ENCODE data around the gene CNPPD1. TPM values are rescaled to one million over a fixed set of nuclear protein-coding genes. Genes with fewer than 3 reads are reported as not detected.
"Not testable (repeated sequence)": the region's sequence is repeated elsewhere in the genome, so short reads cannot be mapped to it uniquely, and the experiment has no call there.

The CNPPD1 gene
- polyA plus RNA-seq, 4 donors: 54.6 to 86.7 (median 72.2) TPM

DNA sequence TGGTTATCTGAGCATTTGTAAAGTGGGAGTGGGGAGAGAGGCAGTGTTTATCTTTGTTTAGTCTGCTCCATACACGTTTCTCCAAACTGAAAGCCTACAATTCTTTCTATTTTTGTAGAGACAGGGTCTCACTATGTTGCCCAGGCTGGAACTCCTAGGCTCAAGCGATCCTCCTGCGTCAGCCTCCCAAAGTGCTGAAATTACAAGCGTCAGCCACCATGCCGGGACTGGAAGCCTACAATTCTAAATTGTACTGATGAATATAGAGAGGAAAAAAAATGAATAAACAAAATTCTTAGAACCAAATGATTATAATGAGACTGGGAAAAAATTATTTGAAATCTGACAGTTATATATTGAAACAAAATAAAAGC is 28.4 kb upstream of the CNPPD1 start:
- peaks cover 0 to 18% (median 0%) of the 10 kb centered on the region in 3 donors for H3K4me1 ChIP-seq (ENCODE audit: control insufficient read depth in 3 of 3, insufficient read depth in 2 of 3, low read depth in 1 of 3, low read length in 2 of 3)
- H3K9me3 ChIP-seq (ENCODE audit: control insufficient read depth in 2 of 2, insufficient read depth in 1 of 2, low read depth in 1 of 2, low read length in 1 of 2): no peaks in the 10 kb centered on the region
- H3K27me3 ChIP-seq (ENCODE audit: control insufficient read depth in 3 of 3, insufficient read depth in 3 of 3, low read length in 3 of 3): no peaks in the 10 kb centered on the region
- WGBS, 3 donors: 87 to 92% (median 88%) methylated on average over 5 of the region's 5 CpGs
- no peak for FAIRE-seq
- H3K36me3 ChIP-seq (ENCODE audit: control insufficient read depth in 3 of 3, insufficient read depth in 2 of 3, low read depth in 1 of 3, low read length in 3 of 3): peaks cover 4 to 28% (median 9%) of the 10 kb centered on the region in 3 donors
- no peak overlapping the region for H3K27ac ChIP-seq (ENCODE audit: low read depth in 1 of 3, low read length in 2 of 3)
- H3K4me3 ChIP-seq (ENCODE audit: low read depth in 1 of 3, low read length in 3 of 3): no peak overlapping the region
- no peak for DNase-seq

DNA sequence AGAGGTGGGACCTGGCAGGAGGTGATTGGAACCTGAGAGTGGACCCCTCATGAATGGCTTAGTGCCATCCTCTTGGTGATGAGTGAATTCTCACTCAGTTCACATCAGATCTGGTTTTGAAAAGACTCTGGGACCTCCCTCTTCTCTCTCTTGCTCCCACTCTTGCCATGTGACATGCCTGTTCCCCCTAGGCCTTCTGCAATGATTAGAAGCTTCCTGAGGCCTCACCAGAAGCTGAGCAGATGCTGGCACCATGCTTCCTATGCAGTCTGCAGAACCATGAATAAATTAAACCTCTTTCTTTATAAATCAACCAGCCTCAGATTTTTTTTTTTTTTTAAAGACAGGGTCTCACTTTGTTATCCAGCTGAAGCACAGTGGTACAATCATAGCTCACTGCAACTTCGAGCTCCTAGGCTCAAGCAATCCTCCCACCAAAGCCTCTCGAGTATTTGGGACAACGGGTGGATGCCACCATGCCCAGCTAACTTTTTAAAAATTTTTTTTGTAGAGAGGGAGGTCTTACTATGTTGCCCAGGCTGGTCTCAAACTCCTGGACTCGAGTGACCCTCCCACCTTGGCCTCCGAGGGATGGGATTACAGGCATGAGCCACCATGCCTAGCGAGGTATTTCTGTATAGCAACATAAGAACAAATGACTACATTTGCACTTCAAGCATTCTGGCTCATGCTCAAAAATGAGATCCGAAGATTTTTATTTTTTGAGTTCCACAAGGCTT is 27.9 kb upstream of the CNPPD1 start:
- no peak overlapping the region for H3K27ac ChIP-seq (ENCODE audit: low read depth in 1 of 3, low read length in 2 of 3)
- H3K9me3 ChIP-seq (ENCODE audit: control insufficient read depth in 2 of 2, insufficient read depth in 1 of 2, low read depth in 1 of 2, low read length in 1 of 2): no peaks in the 10 kb centered on the region
- no peak for DNase-seq
- peaks cover 4 to 22% (median 7%) of the 10 kb centered on the region in 3 donors for H3K36me3 ChIP-seq (ENCODE audit: control insufficient read depth in 3 of 3, insufficient read depth in 2 of 3, low read depth in 1 of 3, low read length in 3 of 3)
- H3K4me3 ChIP-seq (ENCODE audit: low read depth in 1 of 3, low read length in 3 of 3): no peak overlapping the region
- H3K4me1 ChIP-seq (ENCODE audit: control insufficient read depth in 3 of 3, insufficient read depth in 2 of 3, low read depth in 1 of 3, low read length in 2 of 3): peaks cover 0 to 18% (median 0%) of the 10 kb centered on the region in 3 donors
- WGBS, 3 donors: 89 to 94% (median 93%) methylated on average over 7 of the region's 7 CpGs
- no peak for FAIRE-seq
- no peaks in the 10 kb centered on the region for H3K27me3 ChIP-seq (ENCODE audit: control insufficient read depth in 3 of 3, insufficient read depth in 3 of 3, low read length in 3 of 3)

DNA sequence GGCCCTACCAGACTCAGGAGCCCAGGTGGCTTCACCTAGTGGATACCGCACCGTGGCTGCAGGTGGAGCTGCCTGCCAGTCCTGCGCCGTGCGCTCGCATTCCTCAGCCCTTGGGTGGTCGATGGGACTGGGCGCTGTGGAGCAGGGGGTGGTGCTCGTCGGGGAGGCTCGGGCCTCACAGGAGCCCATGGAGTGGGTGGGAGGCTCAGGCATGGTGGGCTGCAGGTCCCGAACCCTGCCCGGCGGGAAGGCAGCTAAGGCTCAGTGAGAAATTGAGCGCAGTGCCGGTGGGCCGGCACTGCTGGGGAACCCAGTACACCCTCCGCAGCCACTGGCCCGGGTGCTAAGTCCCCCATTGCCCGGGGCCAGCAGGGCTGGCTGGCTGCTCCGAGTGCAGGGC is 24.6 kb upstream of the CNPPD1 start:
- not testable (repeated sequence) for H3K36me3 ChIP-seq (ENCODE audit: control insufficient read depth in 3 of 3, insufficient read depth in 2 of 3, low read depth in 1 of 3, low read length in 3 of 3); H3K9me3 ChIP-seq (ENCODE audit: control insufficient read depth in 2 of 2, insufficient read depth in 1 of 2, low read depth in 1 of 2, low read length in 1 of 2); H3K4me1 ChIP-seq (ENCODE audit: control insufficient read depth in 3 of 3, insufficient read depth in 2 of 3, low read depth in 1 of 3, low read length in 2 of 3); H3K27ac ChIP-seq (ENCODE audit: low read depth in 1 of 3, low read length in 2 of 3); H3K4me3 ChIP-seq (ENCODE audit: low read depth in 1 of 3, low read length in 3 of 3); H3K27me3 ChIP-seq (ENCODE audit: control insufficient read depth in 3 of 3, insufficient read depth in 3 of 3, low read length in 3 of 3); DNase-seq; FAIRE-seq
- 89 to 93% (median 90%) methylated on average over 14 to 21 of the region's 21 CpGs for WGBS, 3 donors

DNA sequence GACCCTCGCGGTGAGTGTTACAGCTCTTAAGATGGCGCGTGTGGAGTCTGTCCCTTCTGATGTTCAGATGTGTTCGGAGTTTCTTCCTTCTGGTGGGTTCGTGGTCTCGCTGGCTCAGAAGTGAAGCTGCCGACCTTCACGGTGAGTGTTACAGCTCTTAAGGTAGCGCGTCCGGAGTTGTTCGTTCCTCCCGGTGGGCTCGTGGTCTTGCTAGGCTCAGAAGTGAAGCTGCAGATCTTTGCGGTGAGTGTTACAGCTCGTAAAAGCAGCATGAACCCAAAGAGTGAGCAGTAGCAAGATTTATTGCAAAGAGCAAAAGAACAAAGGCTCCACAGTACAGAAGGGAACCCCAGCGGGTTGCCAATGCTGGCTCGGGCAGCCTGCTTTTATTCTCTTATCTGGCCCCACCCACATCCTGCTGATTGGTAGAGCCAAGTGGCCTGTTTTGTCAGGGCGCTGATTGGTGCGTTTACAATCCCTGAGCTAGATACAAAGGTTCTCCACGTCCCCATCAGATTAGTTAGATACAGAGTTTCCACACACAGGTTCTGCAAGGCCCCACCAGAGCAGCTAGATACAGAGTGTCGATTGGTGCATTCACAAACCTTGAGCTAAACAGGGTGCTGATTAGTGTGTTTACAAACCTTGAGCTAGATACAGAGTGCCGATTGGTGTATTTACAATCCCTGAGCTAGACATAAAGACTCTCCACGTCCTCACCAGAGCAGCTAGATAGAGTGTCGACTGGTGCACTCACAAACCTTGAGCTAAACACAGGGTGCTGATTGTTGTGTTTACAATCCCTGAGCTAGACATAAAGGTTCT is 24.0 kb upstream of the CNPPD1 start:
- FAIRE-seq; H3K27me3 ChIP-seq (ENCODE audit: control insufficient read depth in 3 of 3, insufficient read depth in 3 of 3, low read length in 3 of 3); H3K9me3 ChIP-seq (ENCODE audit: control insufficient read depth in 2 of 2, insufficient read depth in 1 of 2, low read depth in 1 of 2, low read length in 1 of 2); H3K27ac ChIP-seq (ENCODE audit: low read depth in 1 of 3, low read length in 2 of 3); DNase-seq; H3K36me3 ChIP-seq (ENCODE audit: control insufficient read depth in 3 of 3, insufficient read depth in 2 of 3, low read depth in 1 of 3, low read length in 3 of 3); H3K4me3 ChIP-seq (ENCODE audit: low read depth in 1 of 3, low read length in 3 of 3); H3K4me1 ChIP-seq (ENCODE audit: control insufficient read depth in 3 of 3, insufficient read depth in 2 of 3, low read depth in 1 of 3, low read length in 2 of 3): not testable (repeated sequence)
- 68 to 77% (median 71%) methylated on average over 24 to 25 of the region's 26 CpGs for WGBS, 3 donors

DNA sequence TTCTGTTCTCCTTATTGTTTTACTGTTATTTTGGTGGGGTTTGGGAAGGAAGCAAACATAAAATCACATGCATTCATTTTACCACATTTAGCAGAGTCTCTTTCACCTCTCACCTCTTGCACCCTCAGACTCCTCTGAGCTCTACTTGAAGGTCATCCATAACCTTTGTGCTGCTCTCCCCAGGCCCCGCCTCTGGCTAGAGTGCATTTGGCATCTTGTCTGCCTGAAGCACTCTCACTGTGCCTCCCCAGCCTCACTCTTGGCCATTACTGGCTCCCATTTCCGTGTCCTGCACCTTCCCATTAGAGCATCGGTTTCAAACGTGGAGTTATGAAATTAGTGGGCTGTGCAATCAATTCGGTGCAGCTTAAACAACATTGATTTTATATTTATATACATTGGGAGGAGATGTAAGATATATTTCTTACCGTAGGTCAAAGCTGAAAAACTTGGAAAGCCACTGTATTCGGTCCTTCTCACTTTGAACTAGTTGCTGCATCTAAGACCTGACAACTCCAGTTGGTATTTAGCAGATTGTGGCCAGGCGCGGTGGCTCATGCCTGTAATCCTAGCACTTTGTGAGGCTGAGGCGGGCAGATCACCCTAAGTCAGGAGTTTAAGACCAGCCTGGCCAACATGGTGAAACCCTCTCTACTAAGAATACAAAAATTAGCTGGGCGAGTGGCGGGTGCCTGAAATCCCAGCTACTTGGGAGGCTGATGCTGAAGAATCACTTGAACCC is 22.9 kb upstream of the CNPPD1 start:
- no peak for FAIRE-seq
- no peak for DNase-seq
- WGBS, 3 donors: 74 to 83% (median 78%) methylated on average over 12 of the region's 12 CpGs

DNA sequence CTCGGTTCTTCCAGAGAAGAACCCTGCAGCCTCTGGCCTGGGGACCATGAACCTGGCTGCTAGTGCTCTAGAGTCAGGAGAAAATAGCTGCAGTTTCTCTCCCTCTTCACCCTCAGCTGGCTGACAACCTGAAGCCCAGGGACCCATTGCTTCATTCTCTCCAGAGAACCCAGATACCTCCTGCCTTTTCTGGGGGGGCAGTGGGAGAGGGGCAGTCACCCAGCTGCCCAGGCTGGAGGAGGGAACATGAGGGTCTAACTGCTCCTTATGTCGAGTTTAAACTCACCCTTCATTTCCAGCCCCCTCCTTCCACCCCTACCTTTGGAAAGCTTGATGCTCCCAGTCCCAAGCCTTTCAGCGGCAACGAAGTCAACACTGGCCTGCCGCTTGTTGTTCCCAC is 22.2 kb upstream of the CNPPD1 start:
- H3K4me1 ChIP-seq (ENCODE audit: control insufficient read depth in 3 of 3, insufficient read depth in 2 of 3, low read depth in 1 of 3, low read length in 2 of 3): no peaks in the 10 kb centered on the region
- no peaks in the 10 kb centered on the region for H3K36me3 ChIP-seq (ENCODE audit: control insufficient read depth in 3 of 3, insufficient read depth in 2 of 3, low read depth in 1 of 3, low read length in 3 of 3)
- peaks cover 0 to 6% (median 4%) of the 10 kb centered on the region in 3 donors for H3K27me3 ChIP-seq (ENCODE audit: control insufficient read depth in 3 of 3, insufficient read depth in 3 of 3, low read length in 3 of 3)
- WGBS, 3 donors: 75 to 87% (median 85%) methylated on average over 5 of the region's 5 CpGs
- FAIRE-seq (no peak), DNase-seq (no peak)
- no peak overlapping the region for H3K4me3 ChIP-seq (ENCODE audit: low read depth in 1 of 3, low read length in 3 of 3)
- H3K27ac ChIP-seq (ENCODE audit: low read depth in 1 of 3, low read length in 2 of 3): no peak overlapping the region
- no peaks in the 10 kb centered on the region for H3K9me3 ChIP-seq (ENCODE audit: control insufficient read depth in 2 of 2, insufficient read depth in 1 of 2, low read depth in 1 of 2, low read length in 1 of 2)

More for the DNA sequence above, 22.9 kb upstream of the CNPPD1 start:
- Histone ChIP-seq H3K9me3 (ENCODE audit: control insufficient read depth in 2 of 2, insufficient read depth in 1 of 2, low read depth in 1 of 2, low read length in 1 of 2) (no peaks in the 10 kb centered on the region), H3K4me1 (ENCODE audit: control insufficient read depth in 3 of 3, insufficient read depth in 2 of 3, low read depth in 1 of 3, low read length in 2 of 3) (no peaks in the 10 kb centered on the region), H3K27ac (ENCODE audit: low read depth in 1 of 3, low read length in 2 of 3) (no peak overlapping the region), H3K27me3 (ENCODE audit: control insufficient read depth in 3 of 3, insufficient read depth in 3 of 3, low read length in 3 of 3) (peaks cover 0 to 6% (median 4%) of the 10 kb centered on the region in 3 donors), H3K4me3 (ENCODE audit: low read depth in 1 of 3, low read length in 3 of 3) (no peak overlapping the region), H3K36me3 (ENCODE audit: control insufficient read depth in 3 of 3, insufficient read depth in 2 of 3, low read depth in 1 of 3, low read length in 3 of 3) (no peaks in the 10 kb centered on the region)

DNA sequence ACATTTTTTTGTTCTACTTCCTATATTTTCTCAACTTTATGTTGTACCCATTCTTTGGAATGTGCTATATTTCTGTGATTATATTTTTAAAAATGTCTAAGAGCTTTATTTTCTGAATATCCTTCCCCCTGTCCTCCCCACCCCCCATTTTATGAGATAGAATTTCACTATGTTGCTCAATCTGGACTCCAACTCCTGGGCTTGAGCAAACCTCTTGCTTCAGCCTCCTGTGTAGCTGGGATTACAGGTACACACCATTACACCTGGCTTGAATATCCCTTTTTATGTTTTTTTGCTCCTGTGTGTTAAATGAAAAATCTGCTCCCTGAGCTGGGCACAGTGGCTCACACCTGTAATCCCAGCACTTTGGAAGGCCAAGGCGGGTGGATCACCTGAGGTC is 20.7 kb upstream of the CNPPD1 start:
- H3K4me3 ChIP-seq (ENCODE audit: low read depth in 1 of 3, low read length in 3 of 3): no peak overlapping the region
- DNase-seq: no peak
- FAIRE-seq: no peak
- no peaks in the 10 kb centered on the region for H3K36me3 ChIP-seq (ENCODE audit: control insufficient read depth in 3 of 3, insufficient read depth in 2 of 3, low read depth in 1 of 3, low read length in 3 of 3)
- H3K4me1 ChIP-seq (ENCODE audit: control insufficient read depth in 3 of 3, insufficient read depth in 2 of 3, low read depth in 1 of 3, low read length in 2 of 3): no peaks in the 10 kb centered on the region
- WGBS, 3 donors: 92 to 100% (median 100%) methylated on average over 1 of the region's 1 CpG
- H3K27ac ChIP-seq (ENCODE audit: low read depth in 1 of 3, low read length in 2 of 3): no peak overlapping the region
- H3K9me3 ChIP-seq (ENCODE audit: control insufficient read depth in 2 of 2, insufficient read depth in 1 of 2, low read depth in 1 of 2, low read length in 1 of 2): no peaks in the 10 kb centered on the region
- H3K27me3 ChIP-seq (ENCODE audit: control insufficient read depth in 3 of 3, insufficient read depth in 3 of 3, low read length in 3 of 3): peaks cover 0 to 6% (median 4%) of the 10 kb centered on the region in 3 donors

DNA sequence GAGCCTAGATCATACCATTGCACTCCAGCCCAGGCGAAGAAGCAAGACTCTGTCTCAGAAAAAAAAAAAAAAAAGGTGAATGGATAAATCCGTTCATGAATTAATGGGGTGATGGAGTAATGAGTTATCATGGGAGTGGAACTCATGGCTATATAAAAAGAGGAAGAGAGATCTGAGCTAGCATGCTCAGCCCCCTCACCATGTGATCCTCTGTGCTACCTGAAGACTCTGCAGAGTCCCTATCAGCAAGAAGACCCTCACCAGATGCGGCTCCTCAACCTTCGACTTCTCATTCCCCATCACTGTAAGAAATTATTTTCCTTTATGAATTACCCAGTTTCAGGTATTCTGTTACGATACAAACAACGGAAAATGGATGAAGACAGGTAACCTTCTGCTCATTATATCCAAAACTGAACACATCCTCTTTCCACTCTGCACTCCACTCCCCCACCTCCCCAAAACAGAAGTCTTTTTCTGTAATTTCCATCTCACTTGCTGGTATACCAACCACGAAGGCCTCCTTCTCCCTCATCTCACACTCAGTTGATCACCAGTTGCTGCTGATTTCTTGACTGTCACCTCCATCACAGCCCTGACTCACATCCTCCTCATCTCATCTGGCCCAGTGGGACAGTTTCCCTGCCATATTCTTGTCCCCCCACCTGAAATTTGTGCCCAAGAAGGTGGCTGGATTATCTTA is 10.2 kb upstream of the CNPPD1 start:
- peaks cover 10 to 19% (median 14%) of the 10 kb centered on the region in 3 donors for H3K36me3 ChIP-seq (ENCODE audit: control insufficient read depth in 3 of 3, insufficient read depth in 2 of 3, low read depth in 1 of 3, low read length in 3 of 3)
- DNase-seq (no peak), FAIRE-seq (no peak)
- H3K4me1 ChIP-seq (ENCODE audit: control insufficient read depth in 3 of 3, insufficient read depth in 2 of 3, low read depth in 1 of 3, low read length in 2 of 3): no peaks in the 10 kb centered on the region
- no peak overlapping the region for H3K27ac ChIP-seq (ENCODE audit: low read depth in 1 of 3, low read length in 2 of 3)
- H3K27me3 ChIP-seq (ENCODE audit: control insufficient read depth in 3 of 3, insufficient read depth in 3 of 3, low read length in 3 of 3): no peaks in the 10 kb centered on the region
- 84 to 87% (median 87%) methylated on average over 7 of the region's 7 CpGs for WGBS, 3 donors
- H3K9me3 ChIP-seq (ENCODE audit: control insufficient read depth in 2 of 2, insufficient read depth in 1 of 2, low read depth in 1 of 2, low read length in 1 of 2): no peaks in the 10 kb centered on the region
- no peak overlapping the region for H3K4me3 ChIP-seq (ENCODE audit: low read depth in 1 of 3, low read length in 3 of 3)
